ENCODE data around the gene KATNBL1. TPM values are rescaled to one million over a fixed set of nuclear protein-coding genes. Genes with fewer than 3 reads are reported as not detected.

Gene KATNBL1
- total RNA-seq, 1 experiment from 2014 or later = 12.9 TPM

- Mint-ChIP-seq H3K27me3 (ENCODE audit: unreplicated experiment) (no peaks in the 10 kb centered on the region), H3K36me3 (ENCODE audit: insufficient read depth, unreplicated experiment) (no peaks in the 10 kb centered on the region), H3K27ac (ENCODE audit: unreplicated experiment) (no peak overlapping the region), H3K4me3 (ENCODE audit: low read depth, unreplicated experiment) (no peak overlapping the region), H3K9me3 (ENCODE audit: low read depth, unreplicated experiment) (no peaks in the 10 kb centered on the region), H3K4me1 (ENCODE audit: low read depth, unreplicated experiment) (no peaks in the 10 kb centered on the region)
- no peak for DNase-seq
- intact Hi-C loops (cut with micrococcal nuclease; ENCODE audit: unreplicated experiment) = no loop called here
- no TSS peak for BruUV-seq (replicated peaks)
- no peak for TF ChIP-seq CTCF (IDR thresholded peaks at IDR 0.05; ENCODE audit: unreplicated experiment)
- CTCF ChIA-PET = no interaction called here
Measured at GRCh38 chr15:34114739-34115138, 95.2 kb downstream of the KATNBL1 start.

- no peak for DNase-seq
- CTCF ChIA-PET = no interaction called here
- Mint-ChIP-seq H3K9me3 (ENCODE audit: low read depth, unreplicated experiment) (no peaks in the 10 kb centered on the region), H3K4me3 (ENCODE audit: low read depth, unreplicated experiment) (no peak overlapping the region), H3K27ac (ENCODE audit: unreplicated experiment) (no peak overlapping the region), H3K4me1 (ENCODE audit: low read depth, unreplicated experiment) (no peaks in the 10 kb centered on the region), H3K27me3 (ENCODE audit: unreplicated experiment) (no peaks in the 10 kb centered on the region), H3K36me3 (ENCODE audit: insufficient read depth, unreplicated experiment) (no peaks in the 10 kb centered on the region)
- intact Hi-C loops (cut with micrococcal nuclease; ENCODE audit: unreplicated experiment) = no loop called here
- no TSS peak for BruUV-seq (replicated peaks)
- no peak for TF ChIP-seq CTCF (IDR thresholded peaks at IDR 0.05; ENCODE audit: unreplicated experiment)
Measured at GRCh38 chr15:34114215-34114614, 95.7 kb downstream of the KATNBL1 start.

GRCh38 chr15:34111488-34111887 is 98.4 kb downstream of the KATNBL1 start:
- no peak for TF ChIP-seq CTCF (IDR thresholded peaks at IDR 0.05; ENCODE audit: unreplicated experiment)
- intact Hi-C loops (cut with micrococcal nuclease; ENCODE audit: unreplicated experiment) = no loop called here
- DNase-seq = no peak
- no peak overlapping the region for H3K27ac Mint-ChIP-seq (ENCODE audit: unreplicated experiment)
- H3K4me3 Mint-ChIP-seq (ENCODE audit: low read depth, unreplicated experiment) = no peak overlapping the region
- no TSS peak for BruUV-seq (replicated peaks)
- no peaks in the 10 kb centered on the region for H3K27me3 Mint-ChIP-seq (ENCODE audit: unreplicated experiment)
- H3K36me3 Mint-ChIP-seq (ENCODE audit: insufficient read depth, unreplicated experiment) = no peaks in the 10 kb centered on the region
- CTCF ChIA-PET = interaction anchor here (2.4 kb wide), 1 partner anchor 99 kb away, joined by 7 read pairs; the partner anchor contains the start of gene KATNBL1
- H3K4me1 Mint-ChIP-seq (ENCODE audit: low read depth, unreplicated experiment) = no peaks in the 10 kb centered on the region
- H3K9me3 Mint-ChIP-seq (ENCODE audit: low read depth, unreplicated experiment) = no peaks in the 10 kb centered on the region

GRCh38 chr15:34109797-34110663 is 99.9 kb downstream of the KATNBL1 start:
- H3K36me3 Mint-ChIP-seq (ENCODE audit: insufficient read depth, unreplicated experiment) = no peaks in the 10 kb centered on the region
- H3K4me3 Mint-ChIP-seq (ENCODE audit: low read depth, unreplicated experiment) = no peak overlapping the region
- peak; percentile 1 for DNase-seq
- no peaks in the 10 kb centered on the region for H3K9me3 Mint-ChIP-seq (ENCODE audit: low read depth, unreplicated experiment)
- H3K27me3 Mint-ChIP-seq (ENCODE audit: unreplicated experiment) = no peaks in the 10 kb centered on the region
- no peak for TF ChIP-seq CTCF (IDR thresholded peaks at IDR 0.05; ENCODE audit: unreplicated experiment)
- BruUV-seq (replicated peaks) = no TSS peak
- no peak overlapping the region for H3K27ac Mint-ChIP-seq (ENCODE audit: unreplicated experiment)
- H3K4me1 Mint-ChIP-seq (ENCODE audit: low read depth, unreplicated experiment) = no peaks in the 10 kb centered on the region
- CTCF ChIA-PET = interaction anchor here (1.4 kb wide), 1 partner anchor 99 kb away, joined by 13 read pairs; the partner anchor contains the start of gene KATNBL1
- intact Hi-C loops (cut with micrococcal nuclease; ENCODE audit: unreplicated experiment) = loop anchor here (1.0 kb wide), 1 partner anchor 100 kb away; the partner anchor contains the start of gene KATNBL1
